ENCODE measurements around the gene THAP12.

- TF ChIP-seq, protein P1, sequence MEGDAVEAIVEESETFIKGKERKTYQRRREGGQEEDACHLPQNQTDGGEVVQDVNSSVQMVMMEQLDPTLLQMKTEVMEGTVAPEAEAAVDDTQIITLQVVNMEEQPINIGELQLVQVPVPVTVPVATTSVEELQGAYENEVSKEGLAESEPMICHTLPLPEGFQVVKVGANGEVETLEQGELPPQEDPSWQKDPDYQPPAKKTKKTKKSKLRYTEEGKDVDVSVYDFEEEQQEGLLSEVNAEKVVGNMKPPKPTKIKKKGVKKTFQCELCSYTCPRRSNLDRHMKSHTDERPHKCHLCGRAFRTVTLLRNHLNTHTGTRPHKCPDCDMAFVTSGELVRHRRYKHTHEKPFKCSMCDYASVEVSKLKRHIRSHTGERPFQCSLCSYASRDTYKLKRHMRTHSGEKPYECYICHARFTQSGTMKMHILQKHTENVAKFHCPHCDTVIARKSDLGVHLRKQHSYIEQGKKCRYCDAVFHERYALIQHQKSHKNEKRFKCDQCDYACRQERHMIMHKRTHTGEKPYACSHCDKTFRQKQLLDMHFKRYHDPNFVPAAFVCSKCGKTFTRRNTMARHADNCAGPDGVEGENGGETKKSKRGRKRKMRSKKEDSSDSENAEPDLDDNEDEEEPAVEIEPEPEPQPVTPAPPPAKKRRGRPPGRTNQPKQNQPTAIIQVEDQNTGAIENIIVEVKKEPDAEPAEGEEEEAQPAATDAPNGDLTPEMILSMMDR (IDR thresholded peaks at IDR 0.05) = no peak
- no peak for TF ChIP-seq EP300 (IDR thresholded peaks at IDR 0.05)
Measured at GRCh38 chr11:76314741-76315090, 66.2 kb downstream of the THAP12 start.
